ENCODE measurements around the gene TNFSF18. TPM values are rescaled to one million over a fixed set of nuclear protein-coding genes. Genes with fewer than 3 reads are reported as not detected.
A peak's percentile ranks its signal among the peaks of the same experiment; 100 is the strongest.

Gene TNFSF18
- not detected for total RNA-seq

GRCh38 chr1:173050865-173051264 is at the start of gene TNFSF18:
TSS of gene TNFSF18 (minus strand) at chr1:173050941. CDS start at chr1:173050896, 45 bp downstream.
- Histone ChIP-seq H3K4me3 (replicated peaks in 1 of 3) (no peak within 1 kb of the TSS), H3K36me3 (no peaks in the 10 kb centered on the region), H3K27ac (no peak within 1 kb of the TSS), H3K9me3 (no peaks in the 10 kb centered on the region), H3K27me3 (no peaks in the 10 kb centered on the region), H3K4me1 (peaks cover 0 to 18% of the 10 kb centered on the region in 2 donors)
- DNase-seq, result peak in 1 of 2 donors; percentile 2
- intact Hi-C loops (cut with DNase I), result no loop called here
- 7% methylated on average over 4 of the region's 4 CpGs for WGBS, 2 donors
- TF ChIP-seq CTCF (IDR thresholded peaks at IDR 0.05) (no peak), POLR2A (IDR thresholded peaks at IDR 0.05) (no peak)

DNA sequence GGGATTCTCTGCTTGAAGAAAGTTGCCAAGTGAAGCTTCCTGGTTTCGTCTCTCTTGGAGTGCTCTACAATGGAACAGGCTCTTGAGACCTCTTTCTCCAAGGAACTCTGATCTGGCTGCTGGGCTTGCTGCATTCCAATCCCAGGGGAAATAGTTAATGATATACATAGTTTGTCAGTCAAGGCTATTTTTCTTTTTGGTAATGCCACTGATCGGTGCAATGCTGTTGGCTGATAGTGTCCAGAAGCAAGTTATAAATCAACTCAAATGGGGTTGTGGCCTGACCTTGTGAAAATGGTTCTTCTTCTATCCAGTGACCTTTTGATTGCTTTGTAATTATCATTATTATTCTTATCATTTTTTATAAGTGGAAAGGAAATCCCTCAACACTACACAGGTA is 48.4 kb upstream of the TNFSF18 start:
- Histone ChIP-seq H3K36me3 (no peaks in the 10 kb centered on the region), H3K27me3 (no peaks in the 10 kb centered on the region), H3K4me3 (replicated peaks in 1 of 3) (no peak overlapping the region), H3K4me1 (no peaks in the 10 kb centered on the region), H3K9me3 (no peaks in the 10 kb centered on the region), H3K27ac (no peak overlapping the region)
- 80 to 91% methylated on average over 2 of the region's 2 CpGs for WGBS, 2 donors
- intact Hi-C loops (cut with DNase I), result no loop called here
- no peak for TF ChIP-seq POLR2A (IDR thresholded peaks at IDR 0.05)
- TF ChIP-seq CTCF (IDR thresholded peaks at IDR 0.05), result no peak
- DNase-seq, result no peak

DNA sequence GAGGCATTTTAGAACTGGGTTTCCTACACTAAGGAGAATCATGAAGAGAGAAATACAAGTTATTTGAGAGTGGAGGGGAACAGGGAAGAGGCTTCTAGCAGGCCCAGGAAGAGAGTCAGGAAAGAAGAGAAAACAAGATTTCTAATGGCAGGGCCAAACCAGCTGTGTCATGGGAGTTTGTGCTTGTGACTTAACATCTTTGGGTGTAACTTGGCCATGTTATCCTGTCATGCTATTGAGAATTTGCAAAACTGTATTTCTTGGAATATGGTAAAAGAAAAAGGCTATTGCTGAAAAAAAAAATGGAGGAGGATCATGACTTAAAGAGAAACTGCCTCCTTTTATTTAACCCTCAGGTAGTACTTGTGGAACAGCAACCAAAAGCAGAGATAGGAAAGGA is 47.4 kb upstream of the TNFSF18 start:
- no peaks in the 10 kb centered on the region for H3K36me3 ChIP-seq
- no peak overlapping the region for H3K4me3 ChIP-seq (replicated peaks in 1 of 3)
- intact Hi-C loops (cut with DNase I), result no loop called here
- no peak for DNase-seq
- no peaks in the 10 kb centered on the region for H3K9me3 ChIP-seq
- no peaks in the 10 kb centered on the region for H3K27me3 ChIP-seq
- no peak overlapping the region for H3K27ac ChIP-seq
- TF ChIP-seq CTCF (IDR thresholded peaks at IDR 0.05), result no peak
- no peak for TF ChIP-seq POLR2A (IDR thresholded peaks at IDR 0.05)
- no peaks in the 10 kb centered on the region for H3K4me1 ChIP-seq

GRCh38 chr1:173097001-173097400 is 46.3 kb upstream of the TNFSF18 start:
- no peaks in the 10 kb centered on the region for H3K4me1 ChIP-seq
- H3K27ac ChIP-seq, result no peak overlapping the region
- H3K4me3 ChIP-seq (replicated peaks in 1 of 3), result no peak overlapping the region
- intact Hi-C loops (cut with DNase I), result no loop called here
- 72 to 80% methylated on average over 1 of the region's 1 CpG for WGBS, 2 donors
- TF ChIP-seq POLR2A (IDR thresholded peaks at IDR 0.05) (no peak), CTCF (IDR thresholded peaks at IDR 0.05) (no peak)
- no peaks in the 10 kb centered on the region for H3K9me3 ChIP-seq
- no peak for DNase-seq
- H3K36me3 ChIP-seq, result no peaks in the 10 kb centered on the region
- H3K27me3 ChIP-seq, result no peaks in the 10 kb centered on the region

- Histone ChIP-seq H3K27me3 (no peaks in the 10 kb centered on the region), H3K36me3 (no peaks in the 10 kb centered on the region), H3K4me3 (replicated peaks in 1 of 3) (no peak overlapping the region), H3K4me1 (no peaks in the 10 kb centered on the region), H3K27ac (no peak overlapping the region), H3K9me3 (no peaks in the 10 kb centered on the region)
- TF ChIP-seq POLR2A (IDR thresholded peaks at IDR 0.05) (no peak), CTCF (IDR thresholded peaks at IDR 0.05) (no peak)
- no peak for DNase-seq
- 77 to 89% methylated on average over 6 of the region's 6 CpGs for WGBS, 2 donors
- intact Hi-C loops (cut with DNase I), result no loop called here
Observed at GRCh38 chr1:173095632-173096031, 44.9 kb upstream of the TNFSF18 start.
